SU-DHL-6 (cell line): ENCODE results near the gene SEPTIN3.

ENCODE experiments used
- H2AFZ ChIP-seq: fragments of 200-600 bp; sonication (generic); 2 replicates; pipeline ENCODE4 v1.6.1; 2014; ENCODE audit warnings: low read depth, mild to moderate bottlenecking, moderate library complexity, mixed read lengths, antibody characterized with exemption, low read length; ENCODE audit not compliant: severe bottlenecking
- H3F3A ChIP-seq: fragments of 200-600 bp; shearing (Covaris generic); 2 replicates; pipeline ENCODE4 v1.6.0; 2016; ENCODE audit warnings: antibody characterized with exemption, mild to moderate bottlenecking; ENCODE audit not compliant: insufficient read depth
- H3K27ac ChIP-seq: fragments of 200-600 bp; sonication (generic); 2 replicates; pipeline ENCODE4 v1.5.1; 2016; ENCODE audit warnings: low read depth, mild to moderate bottlenecking, low read length, moderate library complexity, mixed read lengths
- H3K27me3 ChIP-seq: fragments of 200-600 bp; sonication (generic), shearing (Covaris generic); 2 replicates; pipeline ENCODE4 v1.6.0; 2014; ENCODE audit warnings: mild to moderate bottlenecking, low read length
- H3K36me3 ChIP-seq: fragments of 200-600 bp; sonication (generic); 2 replicates; pipeline ENCODE4 v1.6.1; 2014; ENCODE audit warnings: mild to moderate bottlenecking, low read length, mixed read lengths
- H3K4me2 ChIP-seq: fragments of 300-600, 200-600 bp; shearing (Covaris generic), sonication (generic); 2 replicates; pipeline ENCODE4 v1.6.0; 2014; ENCODE audit warnings: low read length, low read depth, mild to moderate bottlenecking; ENCODE audit not compliant: poor library complexity, severe bottlenecking
- H3K4me3 ChIP-seq: fragments of 200-600 bp; sonication (generic); 2 replicates; pipeline ENCODE4 v1.5.1; 2014; ENCODE audit warnings: antibody characterized with exemption, low read length, mild to moderate bottlenecking, mixed read lengths; ENCODE audit not compliant: insufficient read depth, poor library complexity, severe bottlenecking
- H3K79me2 ChIP-seq: fragments of 200-600 bp; sonication (generic); 2 replicates; pipeline ENCODE4 v1.6.1; 2014; ENCODE audit warnings: mild to moderate bottlenecking, low read length, moderate library complexity; ENCODE audit not compliant: insufficient read depth
- H3K9ac ChIP-seq: fragments of 200-600 bp; sonication (generic); 2 replicates; pipeline ENCODE4 v1.7.0; 2014; ENCODE audit warnings: mild to moderate bottlenecking, low read length
- H3K9me2 ChIP-seq: fragments of 200-600 bp; sonication (generic); replicated peaks from 2 replicates; pipeline ENCODE4 v1.6.1; 2014; ENCODE audit warnings: low read length; ENCODE audit not compliant: insufficient read depth
- H3K9me3 ChIP-seq: fragments of 200-600 bp; sonication (generic); 2 replicates; pipeline ENCODE4 v1.6.1; 2014; ENCODE audit warnings: low read length, mixed read lengths; ENCODE audit not compliant: insufficient read depth
- H4K20me1 ChIP-seq: fragments of 200-600 bp; sonication (generic); 2 replicates; pipeline ENCODE4 v1.6.1; 2014; ENCODE audit warnings: low read depth, mild to moderate bottlenecking, antibody characterized with exemption, low read length, moderate library complexity, mixed read lengths
- CTCF ChIP-seq: fragments of 200-600 bp; sonication (generic); IDR thresholded peaks from one replicate; pipeline ENCODE4 v1.5.1; 2017; ENCODE audit warnings: antibody characterized with exemption, mild to moderate bottlenecking, low read length, moderate library complexity; ENCODE audit not compliant: insufficient read depth, poor library complexity, severe bottlenecking
- EZH2phosphoT487 ChIP-seq: fragments of 200-600 bp; sonication (generic), shearing (Covaris generic); conservative IDR thresholded peaks from 2 replicates; pipeline ENCODE4 v1.6.1; 2018; ENCODE audit warnings: mild to moderate bottlenecking, antibody characterized with exemption, low read length, moderate library complexity, mixed read lengths

SEPTIN3 gene

GRCh38 chr22:41982865-41983264 lies 13.6 kb downstream of the SEPTIN3 start:
- no peaks in the 10 kb centered on the region for H3F3A ChIP-seq
- H3K4me3 ChIP-seq: no peak overlapping the region
- H3K4me2 ChIP-seq: no peak overlapping the region
- H4K20me1 ChIP-seq: no peaks in the 10 kb centered on the region
- no peaks in the 10 kb centered on the region for H3K36me3 ChIP-seq
- H2AFZ ChIP-seq: no peak overlapping the region
- no peak overlapping the region for H3K27ac ChIP-seq
- TF ChIP-seq CTCF: no peak
- no peak for TF ChIP-seq EZH2phosphoT487
- H3K9me3 ChIP-seq: no peaks in the 10 kb centered on the region
- no peaks in the 10 kb centered on the region for H3K9me2 ChIP-seq
- H3K79me2 ChIP-seq: no peaks in the 10 kb centered on the region
- H3K9ac ChIP-seq: no peak overlapping the region
- H3K27me3 ChIP-seq: no peaks in the 10 kb centered on the region

GRCh38 chr22:41983513-41984405 lies 14.5 kb downstream of the SEPTIN3 start:
- H3K36me3 ChIP-seq: no peaks in the 10 kb centered on the region
- H3K79me2 ChIP-seq: no peaks in the 10 kb centered on the region
- H3K4me3 ChIP-seq: no peak overlapping the region
- TF ChIP-seq EZH2phosphoT487 (no peak), CTCF (no peak)
- no peaks in the 10 kb centered on the region for H4K20me1 ChIP-seq
- no peak overlapping the region for H3K9ac ChIP-seq
- H3F3A ChIP-seq: no peaks in the 10 kb centered on the region
- no peak overlapping the region for H3K27ac ChIP-seq
- no peaks in the 10 kb centered on the region for H3K9me3 ChIP-seq
- no peak overlapping the region for H3K4me2 ChIP-seq
- H3K9me2 ChIP-seq: no peaks in the 10 kb centered on the region
- no peak overlapping the region for H2AFZ ChIP-seq
- H3K27me3 ChIP-seq: no peaks in the 10 kb centered on the region

- Histone ChIP-seq H3K27ac (no peak overlapping the region), H3K4me3 (no peak overlapping the region), H3K9me3 (no peaks in the 10 kb centered on the region), H3K27me3 (no peaks in the 10 kb centered on the region), H3K36me3 (no peaks in the 10 kb centered on the region), H3K4me2 (no peak overlapping the region), H3K9me2 (no peaks in the 10 kb centered on the region), H3F3A (no peaks in the 10 kb centered on the region), H3K9ac (no peak overlapping the region), H2AFZ (no peak overlapping the region), H3K79me2 (no peaks in the 10 kb centered on the region), H4K20me1 (no peaks in the 10 kb centered on the region)
- TF ChIP-seq EZH2phosphoT487: no peak
- TF ChIP-seq CTCF: no peak
These were observed 18.0 kb downstream of the SEPTIN3 start for GRCh38 chr22:41987276-41987675.
